ENCODE data around the gene DHX8. TPM values are rescaled to one million over a fixed set of nuclear protein-coding genes. Genes with fewer than 3 reads are reported as not detected.

Gene DHX8
- total RNA-seq, 1 experiment from 2014 or later = 34.5 TPM

GRCh38 chr17:43528319-43528987 is 44.7 kb downstream of the DHX8 start:
- no peak overlapping the region for H2AFZ ChIP-seq (ENCODE audit: low read length)
- intact Hi-C loops (cut with micrococcal nuclease) = no loop called here
- ChIA-PET POLR2A (ENCODE audit: unreplicated experiment) (no interaction called here), CTCF (no interaction called here)
- no peaks in the 10 kb centered on the region for H3K9me2 ChIP-seq (replicated peaks; ENCODE audit: low read length)
- H4K20me1 ChIP-seq (ENCODE audit: low read length) = no peaks in the 10 kb centered on the region
- ATAC-seq = no peak
- no peak for TF ChIP-seq EZH2phosphoT487 (IDR thresholded peaks at IDR 0.05; ENCODE audit: borderline replicate concordance, low read length)
- TF ChIP-seq EZH2 (IDR thresholded peaks at IDR 0.05; ENCODE audit: low read length, unreplicated experiment) = no peak
- TF ChIP-seq CTCF (conservative IDR thresholded peaks at IDR 0.05; ENCODE audit: low read depth, low read length) = no peak
- peaks cover 28% of the 10 kb centered on the region; the same call in 1 of the 2 replicates for H3K36me3 ChIP-seq (ENCODE audit: low read depth, low read length)
- no peaks in the 10 kb centered on the region for H3F3A ChIP-seq (ENCODE audit: low read length, unreplicated experiment)
- H3K4me3 ChIP-seq (ENCODE audit: low read length) = no peak overlapping the region
- H3K79me2 ChIP-seq (ENCODE audit: low read length) = no peaks in the 10 kb centered on the region
- BruUV-seq (replicated peaks) = no TSS peak
- H3K27me3 ChIP-seq (ENCODE audit: low read length) = no peaks in the 10 kb centered on the region
- no peaks in the 10 kb centered on the region for H3K9me3 ChIP-seq (ENCODE audit: low read length)
- DNase-seq = no peak
- no peak overlapping the region for H3K27ac ChIP-seq (ENCODE audit: low read length)
- H3K4me1 ChIP-seq (ENCODE audit: insufficient read depth, low read length) = no peaks in the 10 kb centered on the region
- H3K4me2 ChIP-seq (ENCODE audit: low read length) = no peak overlapping the region
- H3K9ac ChIP-seq (ENCODE audit: low read length) = no peak overlapping the region

GRCh38 chr17:43528988-43529814 is 45.4 kb downstream of the DHX8 start:
- no peaks in the 10 kb centered on the region for H3K9me3 ChIP-seq (ENCODE audit: low read length)
- DNase-seq (no peak), ATAC-seq (no peak)
- ChIA-PET POLR2A (ENCODE audit: unreplicated experiment) (no interaction called here), CTCF (no interaction called here)
- H3K9ac ChIP-seq (ENCODE audit: low read length) = no peak overlapping the region
- intact Hi-C loops (cut with micrococcal nuclease) = no loop called here
- H3K27ac ChIP-seq (ENCODE audit: low read length) = no peak overlapping the region
- no peaks in the 10 kb centered on the region for H3K79me2 ChIP-seq (ENCODE audit: low read length)
- no peak overlapping the region for H2AFZ ChIP-seq (ENCODE audit: low read length)
- H4K20me1 ChIP-seq (ENCODE audit: low read length) = no peaks in the 10 kb centered on the region
- H3K27me3 ChIP-seq (ENCODE audit: low read length) = no peaks in the 10 kb centered on the region
- H3K4me1 ChIP-seq (ENCODE audit: insufficient read depth, low read length) = no peaks in the 10 kb centered on the region
- BruUV-seq (replicated peaks) = no TSS peak
- peaks cover 29% of the 10 kb centered on the region; the same call in 1 of the 2 replicates for H3K36me3 ChIP-seq (ENCODE audit: low read depth, low read length)
- no peak overlapping the region for H3K4me2 ChIP-seq (ENCODE audit: low read length)
- no peak for TF ChIP-seq CTCF (conservative IDR thresholded peaks at IDR 0.05; ENCODE audit: low read depth, low read length)
- TF ChIP-seq EZH2phosphoT487 (IDR thresholded peaks at IDR 0.05; ENCODE audit: borderline replicate concordance, low read length) = no peak
- TF ChIP-seq EZH2 (IDR thresholded peaks at IDR 0.05; ENCODE audit: low read length, unreplicated experiment) = no peak
- H3K9me2 ChIP-seq (replicated peaks; ENCODE audit: low read length) = no peaks in the 10 kb centered on the region
- no peak overlapping the region for H3K4me3 ChIP-seq (ENCODE audit: low read length)
- no peaks in the 10 kb centered on the region for H3F3A ChIP-seq (ENCODE audit: low read length, unreplicated experiment)

GRCh38 chr17:43529947-43530287 is 46.1 kb downstream of the DHX8 start:
- no peak overlapping the region for H3K4me3 ChIP-seq (ENCODE audit: low read length)
- no peak overlapping the region for H3K27ac ChIP-seq (ENCODE audit: low read length)
- no peaks in the 10 kb centered on the region for H4K20me1 ChIP-seq (ENCODE audit: low read length)
- H3K4me1 ChIP-seq (ENCODE audit: insufficient read depth, low read length) = no peaks in the 10 kb centered on the region
- H3K9ac ChIP-seq (ENCODE audit: low read length) = no peak overlapping the region
- DNase-seq (no peak), ATAC-seq (0 out of 2 replicates have a peak, but pooled peaks have one; percentile 11)
- no peaks in the 10 kb centered on the region for H3K9me3 ChIP-seq (ENCODE audit: low read length)
- BruUV-seq (replicated peaks) = no TSS peak
- TF ChIP-seq CTCF (conservative IDR thresholded peaks at IDR 0.05; ENCODE audit: low read depth, low read length) (no peak), EZH2phosphoT487 (IDR thresholded peaks at IDR 0.05; ENCODE audit: borderline replicate concordance, low read length) (no peak), EZH2 (IDR thresholded peaks at IDR 0.05; ENCODE audit: low read length, unreplicated experiment) (no peak)
- ChIA-PET POLR2A (ENCODE audit: unreplicated experiment) (no interaction called here), CTCF (no interaction called here)
- no peaks in the 10 kb centered on the region for H3K27me3 ChIP-seq (ENCODE audit: low read length)
- H3K9me2 ChIP-seq (replicated peaks; ENCODE audit: low read length) = no peaks in the 10 kb centered on the region
- intact Hi-C loops (cut with micrococcal nuclease) = no loop called here
- no peak overlapping the region for H2AFZ ChIP-seq (ENCODE audit: low read length)
- H3K36me3 ChIP-seq (ENCODE audit: low read depth, low read length) = peaks cover 29% of the 10 kb centered on the region; the same call in 1 of the 2 replicates
- H3K79me2 ChIP-seq (ENCODE audit: low read length) = no peaks in the 10 kb centered on the region
- H3K4me2 ChIP-seq (ENCODE audit: low read length) = no peak overlapping the region
- H3F3A ChIP-seq (ENCODE audit: low read length, unreplicated experiment) = no peaks in the 10 kb centered on the region
